Ovary (tissue), 9 donors: ENCODE results near the gene CLDN2. TPM values are rescaled to one million over a fixed set of nuclear protein-coding genes. Genes with fewer than 3 reads are reported as not detected.
"Not testable (repeated sequence)": the region's sequence is repeated elsewhere in the genome, so short reads cannot be mapped to it uniquely, and the experiment has no call there.

Experiments
- DNase-seq, 5 donors: peaks; one replicate each; pipeline ENCODE4 v3.0.0-alpha.2; 2019 to 2020
- H3K27ac ChIP-seq, 2 donors: fragments of 200-600 bp; one replicate each; pipeline versions ENCODE4 v1.5.1 to v1.8.0; 2019 to 2022
- H3K27me3 ChIP-seq: fragments of 200-600 bp; one replicate; pipeline ENCODE4 v1.8.0; 2022
- H3K36me3 ChIP-seq: fragments of 200-600 bp; sonication (generic); one replicate; pipeline ENCODE4 v1.5.1; 2019
- H3K4me1 ChIP-seq: one replicate; pipeline ENCODE4 v1.8.1; 2013; ENCODE audit warnings: mild to moderate bottlenecking, moderate library complexity; ENCODE audit not compliant: insufficient read depth
- H3K4me3 ChIP-seq: fragments of 200-600 bp; sonication (generic); one replicate; pipeline ENCODE4 v1.5.1; 2017
- H3K9me3 ChIP-seq, 2 donors: fragments of 200-600 bp in 1 of 2; sonication (generic) in 1 of 2; one replicate each; pipeline versions ENCODE4 v1.5.1 to v1.8.1; 2013 to 2019; ENCODE audit warnings: mild to moderate bottlenecking in 1 of 2, moderate library complexity in 1 of 2
- EP300 ChIP-seq: sonication (generic); formaldehyde crosslinking; IDR thresholded peaks from one replicate; pipeline ENCODE4 v1.6.1; 2017; ENCODE audit warnings: antibody characterized with exemption
- POLR2A ChIP-seq: fragments of 450-650 bp; IDR thresholded peaks from one replicate; pipeline ENCODE4 v1.6.1; 2017; ENCODE audit warnings: antibody characterized with exemption, mild to moderate bottlenecking, moderate library complexity
- WGBS, 3 donors: extraction: QIAGEN DNeasy Blood & Tissue Kit in 1 of 3; methylation state at CpG; one replicate each; pipeline versions ENCODE4 v1.1.5 to v1.1.7; 2013 to 2017; 5-methylcytosine and 5-hydroxymethylcytosine counted together
- intact Hi-C, 4 donors: fragments of 100-400 bp; cut with DNase I; formaldehyde crosslinking; loops; one replicate each; pipeline versions ENCODE4 v1.11.0 to v1.15.1; 2022 to 2023
- polyA plus RNA-seq, 2 donors: library from polyadenylated mRNA; stranded (reverse); fragments of 200-250 nt in 1 of 2; fragments of 350-450 nt in 1 of 2; fragmentation: Illumina TruSeq in 1 of 2; extraction: RNeasy Lipid Tissue Mini Kit (QIAGEN cat#74804) in 1 of 2; gene quantifications; one replicate each; pipeline ENCODE4 v1.2.3, GENCODE V29; 2013 to 2014
- total RNA-seq, 7 donors: library from RNA; depleted of rRNA in 2 of 7; stranded (reverse); fragments of >200 nt in 2 of 7; fragmentation: NEBNext Ultra II Directional in 3 of 7; extraction: Animal tissue kit (Norgen Biotek cat#: 25700) in 3 of 7; gene quantifications; one replicate each; pipeline versions ENCODE4 v1.1.0 to v1.2.4, GENCODE V29; 2016 to 2023
- TF ChIP-seq, protein P1 (sequence below), 3 donors: fragments of 450-650 bp in 2 of 3; fragments of 200-600 bp in 1 of 3; IDR thresholded peaks; one replicate each; pipeline versions ENCODE4 v1.5.1 to v1.8.0; 2016 to 2022; ENCODE audit warnings: antibody characterized with exemption in 3 of 3, mild to moderate bottlenecking in 1 of 3
- donor health status: DM: no; HTN: no; CAD: no; lungs with moderate emphysema.
- donor health status: DM: no; HTN: no; CAD: no.
- donor health status: Bipolar disorder and iron deficiency.
- donor health status: DM: yes; HTN: yes; CAD: no.
- donor health status: DM: no; HTN: no; CAD: no.
- donor health status: DM: yes; HTN: yes; CAD: no.

Gene CLDN2
- total and polyA plus RNA-seq, 9 donors = 0.10 to 0.70 (median 0.47) TPM; not detected in 5

DNA sequence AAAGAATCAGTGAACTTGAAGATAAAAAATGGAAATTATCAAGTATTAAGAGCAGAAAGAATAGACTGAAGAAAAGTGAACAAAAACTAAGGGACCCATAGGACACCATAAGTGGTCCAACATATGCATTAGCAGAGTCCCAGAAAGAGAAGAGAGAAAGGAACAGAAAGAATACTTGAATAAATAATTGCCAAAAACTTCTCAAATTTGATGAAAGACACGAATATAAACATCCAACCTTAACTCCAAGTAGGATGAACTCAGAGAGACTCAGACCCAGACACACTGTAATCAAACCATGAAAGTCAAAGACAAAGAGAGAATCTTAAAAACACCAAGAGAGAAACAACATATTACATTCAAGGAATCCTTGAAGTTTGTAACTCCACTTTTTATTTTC, 44.1 kb downstream of the CLDN2 start:
- Histone ChIP-seq H3K9me3 (no peaks in the 10 kb centered on the region), H3K4me3 (no peak overlapping the region), H3K27me3 (no peaks in the 10 kb centered on the region), H3K27ac (no peak overlapping the region), H3K4me1 (no peaks in the 10 kb centered on the region), H3K36me3 (no peaks in the 10 kb centered on the region)
- TF ChIP-seq, protein P1, sequence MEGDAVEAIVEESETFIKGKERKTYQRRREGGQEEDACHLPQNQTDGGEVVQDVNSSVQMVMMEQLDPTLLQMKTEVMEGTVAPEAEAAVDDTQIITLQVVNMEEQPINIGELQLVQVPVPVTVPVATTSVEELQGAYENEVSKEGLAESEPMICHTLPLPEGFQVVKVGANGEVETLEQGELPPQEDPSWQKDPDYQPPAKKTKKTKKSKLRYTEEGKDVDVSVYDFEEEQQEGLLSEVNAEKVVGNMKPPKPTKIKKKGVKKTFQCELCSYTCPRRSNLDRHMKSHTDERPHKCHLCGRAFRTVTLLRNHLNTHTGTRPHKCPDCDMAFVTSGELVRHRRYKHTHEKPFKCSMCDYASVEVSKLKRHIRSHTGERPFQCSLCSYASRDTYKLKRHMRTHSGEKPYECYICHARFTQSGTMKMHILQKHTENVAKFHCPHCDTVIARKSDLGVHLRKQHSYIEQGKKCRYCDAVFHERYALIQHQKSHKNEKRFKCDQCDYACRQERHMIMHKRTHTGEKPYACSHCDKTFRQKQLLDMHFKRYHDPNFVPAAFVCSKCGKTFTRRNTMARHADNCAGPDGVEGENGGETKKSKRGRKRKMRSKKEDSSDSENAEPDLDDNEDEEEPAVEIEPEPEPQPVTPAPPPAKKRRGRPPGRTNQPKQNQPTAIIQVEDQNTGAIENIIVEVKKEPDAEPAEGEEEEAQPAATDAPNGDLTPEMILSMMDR (IDR thresholded peaks at IDR 0.05) = no peak
- TF ChIP-seq POLR2A (no peak), EP300 (no peak)
- no peak for DNase-seq
- 38 to 62% (median 47%) methylated on average over 1 of the region's 1 CpG for WGBS, 3 donors
- intact Hi-C loops = no loop called here

DNA sequence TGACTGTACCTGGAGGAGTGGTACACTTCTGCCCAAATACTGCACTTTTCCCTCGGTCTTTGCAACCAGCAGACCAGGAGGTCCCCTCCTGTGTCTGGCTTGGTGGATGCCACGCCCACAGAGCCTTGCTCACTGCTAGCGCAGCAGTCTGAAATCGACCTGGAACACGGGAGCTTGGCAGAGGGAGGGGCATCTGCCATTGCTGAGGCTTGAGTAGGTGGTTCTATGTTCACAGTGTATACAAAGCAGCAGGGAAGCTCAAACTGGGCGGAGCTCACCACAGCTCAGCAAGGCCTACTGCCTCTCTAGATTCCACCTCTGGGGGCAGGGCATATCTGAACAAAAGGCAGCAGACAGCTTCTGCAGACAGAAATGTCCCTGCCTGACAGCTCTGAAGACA, 46.3 kb downstream of the CLDN2 start:
- WGBS, 3 donors = 74 to 88% (median 79%) methylated on average over 4 to 6 of the region's 6 CpGs
- H3K9me3 ChIP-seq, intact Hi-C loops, H3K4me1 ChIP-seq, H3K27me3 ChIP-seq, H3K36me3 ChIP-seq, DNase-seq, H3K4me3 ChIP-seq, H3K27ac ChIP-seq: not testable (repeated sequence)

DNA sequence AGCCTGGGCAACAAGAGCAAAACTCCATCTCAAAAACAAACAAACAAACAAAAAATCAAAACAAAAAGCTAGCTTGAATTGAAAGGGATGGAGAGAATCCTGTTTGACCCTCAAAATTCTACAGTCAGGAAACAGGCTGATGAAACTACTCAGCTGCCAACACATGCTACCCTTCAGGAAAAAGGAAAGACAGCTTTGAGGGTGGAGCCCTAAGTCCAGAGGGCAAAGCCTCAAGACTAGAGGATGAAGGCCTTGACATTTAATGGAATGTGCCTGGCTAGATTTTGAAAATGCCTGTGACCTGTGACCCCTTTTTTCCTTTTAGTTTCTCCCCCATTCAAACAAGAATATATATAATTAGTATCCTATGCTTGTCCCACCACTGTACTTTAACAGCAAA, 52.7 kb downstream of the CLDN2 start:
- Histone ChIP-seq H3K4me3 (no peak overlapping the region), H3K27ac (no peak overlapping the region), H3K36me3 (no peaks in the 10 kb centered on the region), H3K4me1 (no peaks in the 10 kb centered on the region), H3K27me3 (no peaks in the 10 kb centered on the region), H3K9me3 (no peaks in the 10 kb centered on the region)
- TF ChIP-seq EP300 (no peak), POLR2A (no peak)
- TF ChIP-seq, protein P1 (IDR thresholded peaks at IDR 0.05) = no peak
- no peak for DNase-seq
- intact Hi-C loops = no loop called here

DNA sequence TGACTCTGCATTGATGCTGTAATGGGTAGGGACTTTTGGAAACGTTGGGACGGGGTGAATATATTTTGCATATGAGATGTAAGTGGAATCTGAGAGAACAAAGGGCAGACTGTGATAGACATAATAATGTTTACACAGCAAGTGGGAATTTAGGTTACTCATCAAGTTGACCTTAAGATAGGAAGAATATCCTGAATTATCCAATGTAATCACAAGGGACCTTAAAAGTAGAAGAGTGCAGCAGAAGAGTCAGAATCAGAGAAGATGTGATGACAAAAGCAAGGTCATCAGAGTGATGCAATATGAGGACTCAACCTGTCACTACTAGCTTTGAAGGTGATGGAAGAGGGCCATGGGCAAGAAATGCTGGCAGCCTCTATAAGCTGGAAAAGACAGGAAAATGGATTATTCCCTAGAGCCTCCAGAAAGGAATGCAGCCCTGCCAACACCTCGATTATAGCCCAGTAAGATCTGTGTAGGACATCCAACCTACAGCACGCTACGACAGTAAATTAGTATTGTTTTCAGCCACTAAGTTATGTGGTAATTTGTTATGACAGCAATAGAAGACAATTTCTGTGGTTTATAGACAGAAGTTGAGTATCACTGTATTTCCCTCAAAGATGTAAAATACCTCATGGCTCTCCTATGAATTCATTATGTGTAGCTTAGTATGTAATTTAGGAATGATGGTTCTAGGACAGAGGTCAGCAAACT, 53.4 kb downstream of the CLDN2 start:
- Histone ChIP-seq H3K4me1 (no peaks in the 10 kb centered on the region), H3K9me3 (no peaks in the 10 kb centered on the region), H3K4me3 (no peak overlapping the region), H3K36me3 (no peaks in the 10 kb centered on the region), H3K27me3 (no peaks in the 10 kb centered on the region), H3K27ac (no peak overlapping the region)
- 53 to 64% (median 63%) methylated on average over 5 of the region's 5 CpGs for WGBS, 3 donors
- TF ChIP-seq POLR2A = no peak
- TF ChIP-seq, protein P1 (IDR thresholded peaks at IDR 0.05) = no peak
- no peak for TF ChIP-seq EP300
- DNase-seq = no peak
- intact Hi-C loops = no loop called here

DNA sequence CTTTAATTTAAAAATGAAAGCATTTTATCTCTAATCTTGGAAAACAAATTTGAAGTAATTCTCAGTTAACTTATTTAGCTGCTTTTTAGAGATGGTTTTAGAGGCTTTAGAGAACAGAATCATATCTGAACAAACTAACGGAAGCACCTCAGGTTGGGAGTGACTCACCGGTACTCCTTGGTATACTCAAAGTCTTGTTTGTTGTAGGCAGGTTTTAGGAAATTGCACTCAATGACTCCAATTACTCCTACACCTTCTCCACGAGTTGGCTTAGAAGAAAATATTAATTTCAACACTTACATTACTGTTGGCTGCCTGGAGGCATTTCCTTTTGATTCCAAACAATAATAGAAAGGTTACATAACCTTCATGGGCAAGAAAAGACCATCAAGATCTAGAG, 56.2 kb downstream of the CLDN2 start:
- DNase-seq = no peak
- no peak for TF ChIP-seq POLR2A
- TF ChIP-seq, protein P1 (IDR thresholded peaks at IDR 0.05) = no peak
- TF ChIP-seq EP300 = no peak
- H3K4me1 ChIP-seq = no peaks in the 10 kb centered on the region
- H3K4me3 ChIP-seq = no peak overlapping the region
- intact Hi-C loops = no loop called here
- H3K27me3 ChIP-seq = no peaks in the 10 kb centered on the region
- no peaks in the 10 kb centered on the region for H3K36me3 ChIP-seq
- WGBS, 3 donors = 66 to 75% (median 72%) methylated on average over 3 of the region's 3 CpGs
- H3K9me3 ChIP-seq = no peaks in the 10 kb centered on the region
- H3K27ac ChIP-seq = no peak overlapping the region

Other genes with a start within 250 kb of the CLDN2 start
- gene RNF128, start 193.7 kb upstream of the CLDN2 start, total RNA-seq = 1 to 10 TPM in 6 of 7 donors, under 1 TPM in 1; 1.00 to 4.0 (median 1.6) TPM
- gene RNF128, start 193.7 kb upstream of the CLDN2 start, polyA plus RNA-seq = 1 to 10 TPM in 1 of 2 donors, under 1 TPM in 1; 0.24 to 1.2 TPM
- 10 to 100 TPM in 1 of 7 donors, 1 to 10 TPM in 6; 5.0 to 10.4 (median 7.2) TPM for gene TBC1D8B, start 117.7 kb upstream of the CLDN2 start, total RNA-seq
- gene TBC1D8B, start 117.7 kb upstream of the CLDN2 start, polyA plus RNA-seq = 1 to 10 TPM; 2.3 to 4.6 TPM
- under 1 TPM in 2 of 7 donors, not detected in 5; 0.20 to 0.45 TPM for gene RIPPLY1, start 17.1 kb upstream of the CLDN2 start, total RNA-seq
- gene RIPPLY1, start 17.1 kb upstream of the CLDN2 start, polyA plus RNA-seq = not detected
- 10 to 100 TPM; 15.4 to 26.4 (median 19.4) TPM for gene MORC4, start 79.8 kb downstream of the CLDN2 start, total RNA-seq
- 10 to 100 TPM in 1 of 2 donors, 1 to 10 TPM in 1; 9.6 to 25.9 TPM for gene MORC4, start 79.8 kb downstream of the CLDN2 start, polyA plus RNA-seq
- 10 to 100 TPM; 10.8 to 13.6 (median 12.1) TPM for gene RBM41, start 198.4 kb downstream of the CLDN2 start, total RNA-seq
- 1 to 10 TPM; 5.4 to 7.5 TPM for gene RBM41, start 198.4 kb downstream of the CLDN2 start, polyA plus RNA-seq